Effector memory CD4-positive, alpha-beta T cell (primary cell): ENCODE results near the gene NAXE.
A peak's percentile ranks its signal among the peaks of the same experiment; 100 is the strongest.

ENCODE experiments used
- DNase-seq, 3 donors: peaks; one replicate each; pipeline ENCODE4 v3.0.0-alpha.2; 2020
- H3K27ac ChIP-seq: 2 replicates; pipeline ENCODE4 v1.7.0; 2013; ENCODE audit warnings: mild to moderate bottlenecking, low read length, moderate library complexity; ENCODE audit not compliant: insufficient read depth, poor library complexity, severe bottlenecking
- H3K27me3 ChIP-seq: replicated peaks from 2 replicates; pipeline ENCODE4 v1.7.0; 2013; ENCODE audit warnings: mild to moderate bottlenecking, low read length; ENCODE audit not compliant: insufficient read depth, control insufficient read depth, poor library complexity, severe bottlenecking
- H3K36me3 ChIP-seq: 2 replicates; pipeline ENCODE4 v1.7.0; 2013; ENCODE audit warnings: mild to moderate bottlenecking, low read length, moderate library complexity; ENCODE audit not compliant: control insufficient read depth, insufficient read depth
- H3K4me1 ChIP-seq: 2 replicates; pipeline ENCODE4 v1.7.0; 2013; ENCODE audit warnings: low read length, mild to moderate bottlenecking; ENCODE audit not compliant: control insufficient read depth, insufficient read depth, poor library complexity, severe bottlenecking
- H3K4me3 ChIP-seq: 2 replicates; pipeline ENCODE4 v1.7.0; 2013; ENCODE audit warnings: low read length, low read depth, mild to moderate bottlenecking; ENCODE audit not compliant: insufficient read depth, poor library complexity, severe bottlenecking
- H3K9me3 ChIP-seq: 2 replicates; pipeline ENCODE4 v1.7.0; 2013; ENCODE audit warnings: mild to moderate bottlenecking, low read length, moderate library complexity; ENCODE audit not compliant: control insufficient read depth

NAXE gene

DNA sequence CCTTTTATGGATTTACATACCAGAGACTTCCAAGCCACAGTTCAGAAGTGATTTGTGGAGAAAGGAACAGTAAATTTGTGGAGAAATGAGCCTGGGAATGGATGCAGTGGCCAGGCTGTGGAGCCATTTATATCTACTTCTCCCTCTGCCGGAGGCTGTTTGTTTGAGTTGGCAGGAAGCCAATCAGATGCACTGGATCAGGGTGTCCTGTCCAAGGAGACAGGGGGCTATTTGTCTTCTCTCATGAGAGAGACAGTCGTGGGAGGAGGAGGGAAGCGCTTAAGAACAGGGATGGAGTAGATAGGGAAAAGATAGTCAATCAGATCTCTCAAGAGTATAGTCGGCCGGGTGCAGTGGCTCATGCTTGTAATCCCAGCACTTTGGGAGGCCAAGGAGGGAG, 24.9 kb downstream of the NAXE start:
- Histone ChIP-seq H3K27me3 (peaks cover 4% of the 10 kb centered on the region), H3K27ac (no peak overlapping the region), H3K4me1 (no peaks in the 10 kb centered on the region), H3K4me3 (no peak overlapping the region), H3K36me3 (no peaks in the 10 kb centered on the region), H3K9me3 (no peaks in the 10 kb centered on the region)
- no peak for DNase-seq

- no peak for DNase-seq
- no peak within 1 kb of the TSS for H3K4me3 ChIP-seq
- H3K27me3 ChIP-seq, result peaks cover 13% of the 10 kb centered on the region
These were observed 27.4 kb downstream of the NAXE start, which contains the start of gene HAPLN2 for GRCh38 chr1:156618853-156619581. HAPLN2 (plus strand) TSS chr1:156619415; CDS start chr1:156623491, 4,076 bp downstream.

DNA sequence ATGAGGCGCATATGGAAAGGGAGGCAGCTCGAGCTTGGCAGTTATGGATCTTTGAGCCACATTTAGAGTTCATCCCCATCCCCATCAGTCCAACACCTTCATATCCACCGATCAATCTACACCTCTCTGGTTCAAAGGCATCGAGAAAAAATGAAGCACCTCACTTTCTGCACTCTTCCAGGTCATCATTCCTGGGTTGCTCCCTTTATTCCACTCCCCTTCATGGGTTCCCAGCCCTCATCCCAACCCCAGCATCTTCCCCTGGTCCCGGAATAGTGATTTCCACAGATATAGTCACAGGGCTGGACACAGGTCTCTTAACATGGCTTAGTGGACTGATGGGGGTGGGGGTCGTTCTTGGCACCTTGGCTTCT, 28.0 kb downstream of the NAXE start:
- Histone ChIP-seq H3K27me3 (peaks cover 19% of the 10 kb centered on the region), H3K4me1 (peaks cover 9% of the 10 kb centered on the region), H3K27ac (no peak overlapping the region), H3K36me3 (no peaks in the 10 kb centered on the region), H3K4me3 (no peak overlapping the region), H3K9me3 (no peaks in the 10 kb centered on the region)
- DNase-seq, result no peak

More at GRCh38 chr1:156618853-156619581, 27.4 kb downstream of the NAXE start, which contains the start of gene HAPLN2:
- Histone ChIP-seq H3K9me3 (no peaks in the 10 kb centered on the region), H3K4me1 (peaks cover 4% of the 10 kb centered on the region), H3K27ac (no peak within 1 kb of the TSS), H3K36me3 (no peaks in the 10 kb centered on the region)

- H3K27ac ChIP-seq, result no peak overlapping the region
- no peak for DNase-seq
- H3K4me3 ChIP-seq, result no peak overlapping the region
- H3K9me3 ChIP-seq, result no peaks in the 10 kb centered on the region
- peaks cover 40% of the 10 kb centered on the region for H3K27me3 ChIP-seq
- H3K36me3 ChIP-seq, result no peaks in the 10 kb centered on the region
- H3K4me1 ChIP-seq, result peaks cover 23% of the 10 kb centered on the region
These were observed 31.2 kb downstream of the NAXE start for GRCh38 chr1:156622581-156623297.

- Histone ChIP-seq H3K4me3 (peak overlapping the region; percentile 57), H3K36me3 (no peaks in the 10 kb centered on the region), H3K27me3 (peaks cover 38% of the 10 kb centered on the region), H3K4me1 (peaks cover 23% of the 10 kb centered on the region), H3K27ac (no peak overlapping the region), H3K9me3 (no peaks in the 10 kb centered on the region)
- no peak for DNase-seq
These were observed 32.6 kb downstream of the NAXE start for GRCh38 chr1:156623946-156624813.

DNA sequence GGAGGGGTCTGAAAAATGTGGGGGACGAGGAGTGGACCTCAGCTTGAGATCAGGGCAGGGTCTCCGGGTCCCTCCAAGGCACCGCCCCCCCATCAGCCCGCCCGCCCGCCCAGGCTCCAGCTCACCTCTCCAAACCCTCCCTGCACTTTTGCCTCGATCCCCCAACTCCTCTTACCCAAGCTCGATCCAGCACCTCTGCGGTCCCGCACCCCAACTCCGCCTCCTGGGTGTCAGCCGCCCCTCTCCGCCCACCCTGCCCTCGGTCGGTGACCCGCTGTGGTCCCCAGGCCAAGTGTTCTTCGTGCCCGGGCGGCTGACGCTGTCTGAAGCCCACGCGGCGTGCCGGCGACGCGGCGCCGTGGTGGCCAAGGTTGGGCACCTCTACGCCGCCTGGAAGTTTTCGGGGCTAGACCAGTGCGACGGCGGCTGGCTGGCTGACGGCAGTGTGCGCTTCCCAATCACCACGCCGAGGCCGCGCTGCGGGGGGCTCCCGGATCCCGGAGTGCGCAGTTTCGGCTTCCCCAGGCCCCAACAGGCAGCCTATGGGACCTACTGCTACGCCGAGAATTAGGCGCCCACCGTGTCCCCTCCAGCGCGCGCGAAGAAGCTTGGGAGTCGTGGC, 33.3 kb downstream of the NAXE start:
- no peaks in the 10 kb centered on the region for H3K36me3 ChIP-seq
- peak overlapping the region; percentile 57 for H3K4me3 ChIP-seq
- peaks cover 36% of the 10 kb centered on the region for H3K27me3 ChIP-seq
- no peaks in the 10 kb centered on the region for H3K9me3 ChIP-seq
- H3K4me1 ChIP-seq, result peaks cover 23% of the 10 kb centered on the region
- DNase-seq, result no peak
- H3K27ac ChIP-seq, result no peak overlapping the region

DNA sequence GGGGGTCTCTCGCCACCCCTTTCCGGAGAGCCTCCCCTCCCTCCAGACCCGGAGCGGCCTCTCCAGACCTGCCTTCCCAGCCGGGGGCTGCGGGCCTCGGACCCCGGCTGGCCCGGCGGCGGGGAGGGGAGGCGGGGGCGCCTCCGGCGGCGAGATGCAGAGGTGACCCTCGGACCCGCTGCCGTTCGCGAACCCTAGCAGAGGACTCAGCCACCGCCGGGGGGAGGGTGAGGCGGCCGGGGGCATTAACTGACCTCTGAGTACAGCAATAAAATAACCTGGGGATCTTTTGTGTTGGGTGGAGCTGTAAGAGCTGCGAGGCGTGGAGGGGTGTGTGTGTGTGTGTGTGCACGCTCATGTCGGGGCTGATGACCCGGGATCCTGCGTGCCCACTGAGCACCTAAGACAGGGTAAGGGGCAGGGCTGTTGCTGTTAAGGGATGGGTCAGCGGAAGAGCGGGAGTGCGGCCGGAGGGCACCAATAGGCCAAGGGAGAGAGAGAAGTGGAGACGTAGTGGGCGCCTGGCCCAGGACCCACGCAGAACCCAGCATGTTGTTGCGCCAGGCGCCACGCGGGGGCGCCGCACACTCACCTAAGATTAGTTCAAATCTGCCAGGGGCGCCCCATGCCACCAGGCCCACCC, 34.0 kb downstream of the NAXE start:
- DNase-seq, result peak; percentile 25 to 45 (median 39)
- Histone ChIP-seq H3K27me3 (peaks cover 36% of the 10 kb centered on the region), H3K27ac (no peak overlapping the region), H3K4me3 (peak overlapping the region; percentile 51), H3K4me1 (peaks cover 23% of the 10 kb centered on the region), H3K9me3 (no peaks in the 10 kb centered on the region), H3K36me3 (no peaks in the 10 kb centered on the region)

DNA sequence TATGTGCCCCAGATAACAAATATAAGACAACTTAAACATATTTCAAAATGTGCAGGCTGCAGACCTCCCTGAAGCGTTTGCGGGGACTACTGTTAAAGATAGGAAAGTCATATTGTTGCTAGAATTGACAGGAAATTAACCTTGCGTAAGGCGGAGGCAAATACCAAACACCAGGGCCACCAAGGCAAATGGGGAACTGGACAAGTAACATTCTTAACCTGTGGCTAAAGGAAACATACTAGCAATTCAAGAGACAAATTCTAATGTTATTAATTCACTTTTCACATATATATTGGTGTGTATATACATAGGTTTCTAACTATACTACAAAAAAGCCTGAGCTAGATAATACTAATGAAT, 34.5 kb downstream of the NAXE start:
- DNase-seq, result no peak
- H3K27ac ChIP-seq, result no peak overlapping the region
- H3K27me3 ChIP-seq, result peaks cover 36% of the 10 kb centered on the region
- H3K4me1 ChIP-seq, result peaks cover 23% of the 10 kb centered on the region
- no peaks in the 10 kb centered on the region for H3K36me3 ChIP-seq
- H3K4me3 ChIP-seq, result no peak overlapping the region
- no peaks in the 10 kb centered on the region for H3K9me3 ChIP-seq

- no peaks in the 10 kb centered on the region for H3K36me3 ChIP-seq
- no peak overlapping the region for H3K4me3 ChIP-seq
- peaks cover 23% of the 10 kb centered on the region for H3K4me1 ChIP-seq
- peaks cover 36% of the 10 kb centered on the region for H3K27me3 ChIP-seq
- no peaks in the 10 kb centered on the region for H3K9me3 ChIP-seq
- peak in 1 of 3 donors; percentile 23 for DNase-seq
- no peak overlapping the region for H3K27ac ChIP-seq
These were observed 35.8 kb downstream of the NAXE start for GRCh38 chr1:156627313-156627880.
